HCT116 (cell line): ENCODE results near the gene HOXD3. TPM values are rescaled to one million over a fixed set of nuclear protein-coding genes. Genes with fewer than 3 reads are reported as not detected.

Experiments used
- ATAC-seq: fragments of 200-7000 bp; cut with Tn5 transposase; 2 replicates; pipeline ENCODE4 v1.9.1; 2020; ENCODE audit warnings: mild to moderate bottlenecking, moderate library complexity
- BruUV-seq: library from RNA; stranded (reverse); fragments of 400-500 nt; replicated peaks from 2 replicates; lab custom pipeline; 2021; lab: Mats Ljungman, UMichigan
- CTCF ChIA-PET: fragments of 300-600 bp; sonication (Branson Sonifier 250); formaldehyde crosslinking; loops from one replicate; lab custom pipeline; 2021; ENCODE audit warnings: antibody characterized with exemption; lab: Charles Lee
- POLR2A ChIA-PET: fragments of 300-600, 350-600 bp; sonication (Branson Sonifier 250); formaldehyde crosslinking; loops from one replicate; lab custom pipeline; 2021; ENCODE audit warnings: antibody characterized with exemption; lab: Charles Lee
- RAD21 ChIA-PET, 2 experiments: fragments of 300-600 bp; sonication (Branson Sonifier 250); formaldehyde crosslinking; loops; one replicate each; lab custom pipeline; 2023; ENCODE audit warnings: low total read pairs in 2 of 2; ENCODE audit not compliant: uncharacterized antibody in 2 of 2, unreplicated experiment in 2 of 2, low non-redundant PET in 1 of 2; lab: Charles Lee
- DNase-seq: peaks from one replicate; pipeline ENCODE4 v3.0.0-alpha.2; 2010; ENCODE audit warnings: low read depth, low spot score
- H2AFZ ChIP-seq: fragments of 200-600 bp; shearing (Covaris generic), sonication (generic); 2 replicates; pipeline ENCODE4 v1.6.1; 2017; ENCODE audit warnings: low read depth, mixed run types, mixed read lengths, antibody characterized with exemption, low read length; ENCODE audit not compliant: poor library complexity, severe bottlenecking
- H3K27ac ChIP-seq: 2 replicates; pipeline ENCODE4 v1.5.1; 2012; ENCODE audit warnings: low read depth, low read length
- H3K27me3 ChIP-seq: fragments of 200-600 bp; sonication (generic); 2 replicates; pipeline ENCODE4 v1.6.1; 2016; ENCODE audit warnings: mixed run types, low read length, mixed read lengths; ENCODE audit not compliant: insufficient read depth
- H3K36me3 ChIP-seq, 2 experiments: fragments of 200-500 bp in 1 of 2; fragments of 200-600 bp in 1 of 2; sonication (Bioruptor generic) in 1 of 2; sonication (generic) in 1 of 2; 2 replicates each; pipeline versions ENCODE4 v1.5.1 to v1.6.1; 2014 to 2016; ENCODE audit warnings: low read length in 2 of 2, inconsistent platforms in 1 of 2, mixed read lengths in 1 of 2, mixed run types in 1 of 2; ENCODE audit not compliant: insufficient read depth in 2 of 2, control insufficient read depth in 1 of 2
- H3K4me1 ChIP-seq, 2 experiments: fragments of 200-600 bp in 1 of 2; sonication (generic) in 1 of 2; 2 replicates each; pipeline versions ENCODE4 v1.5.1 to v1.6.1; 2012 to 2017; ENCODE audit warnings: low read length in 2 of 2, inconsistent platforms in 1 of 2, mild to moderate bottlenecking in 1 of 2, mixed read lengths in 1 of 2, mixed run types in 1 of 2, moderate library complexity in 1 of 2; ENCODE audit not compliant: insufficient read depth in 2 of 2, control insufficient read depth in 1 of 2
- H3K4me2 ChIP-seq: fragments of 200-600 bp; sonication (generic); 2 replicates; pipeline ENCODE4 v1.6.1; 2017; ENCODE audit warnings: mixed run types, low read length, mixed read lengths
- H3K4me3 ChIP-seq, 2 experiments: fragments of 200-600 bp in 1 of 2; sonication (generic) in 1 of 2; replicated peaks in 1 of 2; 2 replicates each; pipeline ENCODE4 v1.5.1; 2011 to 2016; ENCODE audit warnings: low read length in 2 of 2, control low read depth in 1 of 2, low read depth in 1 of 2, mild to moderate bottlenecking in 1 of 2, mixed read lengths in 1 of 2, mixed run types in 1 of 2
- H3K79me2 ChIP-seq: fragments of 200-600 bp; sonication (generic); 2 replicates; pipeline ENCODE4 v1.6.1; 2017; ENCODE audit warnings: mild to moderate bottlenecking, mixed run types, low read length, moderate library complexity, mixed read lengths; ENCODE audit not compliant: insufficient read depth
- H3K9ac ChIP-seq: fragments of 200-600 bp; sonication (generic); 2 replicates; pipeline ENCODE4 v1.6.1; 2016; ENCODE audit warnings: low read length, mixed read lengths
- H3K9me2 ChIP-seq: fragments of 200-600 bp; sonication (generic), shearing (Covaris generic); 2 replicates; pipeline ENCODE4 v1.6.1; 2017; ENCODE audit warnings: mixed run types, mild to moderate bottlenecking, moderate library complexity; ENCODE audit not compliant: insufficient read depth
- H3K9me3 ChIP-seq, 2 experiments: fragments of 200-500 bp in 1 of 2; fragments of 200-600 bp in 1 of 2; sonication (Bioruptor generic) in 1 of 2; sonication (generic) in 1 of 2; 2 replicates each; pipeline ENCODE4 v1.6.1; 2014 to 2017; ENCODE audit warnings: low read length in 2 of 2, mixed read lengths in 2 of 2, inconsistent platforms in 1 of 2, low read depth in 1 of 2, mild to moderate bottlenecking in 1 of 2, mixed run types in 1 of 2, moderate library complexity in 1 of 2; ENCODE audit not compliant: control insufficient read depth in 1 of 2, insufficient read depth in 1 of 2
- H4K20me1 ChIP-seq: fragments of 200-600 bp; sonication (generic), shearing (Covaris generic); 2 replicates; pipeline ENCODE4 v1.6.1; 2017; ENCODE audit warnings: mixed run types, mild to moderate bottlenecking, moderate library complexity; ENCODE audit not compliant: insufficient read depth
- ELF1 ChIP-seq: IDR thresholded peaks from 2 replicates; pipeline ENCODE4 v1.6.1; 2012; ENCODE audit warnings: low read depth, borderline replicate concordance
- FOSL1 ChIP-seq: IDR thresholded peaks from 2 replicates; pipeline ENCODE4 v1.6.1; 2012; ENCODE audit warnings: low read depth
- JUND ChIP-seq: IDR thresholded peaks from 2 replicates; pipeline ENCODE4 v1.6.1; 2012
- RAD21 ChIP-seq: IDR thresholded peaks from 2 replicates; pipeline ENCODE4 v1.6.1; 2012; ENCODE audit warnings: low read depth, mild to moderate bottlenecking
- YY1 ChIP-seq: IDR thresholded peaks from 2 replicates; pipeline ENCODE4 v1.6.1; 2011; ENCODE audit warnings: low read length, low read depth, moderate library complexity, mild to moderate bottlenecking; ENCODE audit not compliant: insufficient replicate concordance; ENCODE audit errors: extremely low read depth
- ZFX ChIP-seq: fragments of 450-650 bp; IDR thresholded peaks from 2 replicates; pipeline ENCODE4 v1.6.1; 2017
- intact Hi-C: fragments of 100-400 bp; cut with micrococcal nuclease; formaldehyde crosslinking; loops from 2 replicates; pipeline ENCODE4 v1.10.0; 2022
- total RNA-seq: library from RNA; stranded (reverse); gene quantifications from one replicate; pipeline ENCODE4 v1.2.1, GENCODE V29; 2021; ENCODE audit not compliant: unreplicated experiment
- TF ChIP-seq, protein P1 (sequence below): IDR thresholded peaks from 2 replicates; pipeline ENCODE4 v1.6.1; 2012; ENCODE audit warnings: low read depth
- TF ChIP-seq, protein P2 (sequence below): IDR thresholded peaks from 2 replicates; pipeline ENCODE4 v1.6.1; 2011; ENCODE audit warnings: mild to moderate bottlenecking, low read length, moderate library complexity; ENCODE audit not compliant: insufficient replicate concordance; ENCODE audit errors: extremely low read depth

HOXD3 gene
- total RNA-seq, 1 experiment from 2014 or later = 1.4 TPM

DNA sequence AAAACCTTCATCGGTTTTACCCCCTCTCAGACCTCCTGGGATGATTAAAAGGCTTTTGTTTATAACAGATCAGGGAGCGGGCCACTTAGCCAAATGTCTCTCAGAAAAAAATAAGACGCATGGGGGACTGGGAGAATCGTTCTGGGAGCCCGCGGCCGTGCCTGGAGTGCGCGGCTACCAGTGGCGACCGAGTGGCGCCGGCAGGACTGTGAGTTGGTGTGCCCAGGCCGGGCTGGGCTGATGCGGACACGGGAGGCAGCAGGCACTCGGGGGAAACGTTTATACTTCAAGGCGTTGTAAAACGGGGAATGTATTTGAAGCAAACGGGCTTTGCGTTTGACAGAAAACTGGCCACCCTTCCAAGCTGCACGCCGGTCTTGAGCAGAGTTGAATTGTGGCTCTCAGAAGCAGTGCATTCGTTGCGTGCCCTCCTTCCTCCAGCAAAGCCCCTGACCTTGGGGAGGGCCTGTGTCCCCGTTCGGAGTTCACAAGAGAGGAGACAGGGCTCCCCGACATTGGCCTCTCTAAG lies 45.2 kb upstream of the HOXD3 start:
- BruUV-seq = no TSS peak
- peaks cover 0 to 11% of the 10 kb centered on the region in 2 experiments; a peak in 1 of 4 replicates for H3K4me1 ChIP-seq
- no peaks in the 10 kb centered on the region for H3K36me3 ChIP-seq
- RAD21 ChIA-PET = no interaction called here
- H4K20me1 ChIP-seq = no peaks in the 10 kb centered on the region
- H3K4me2 ChIP-seq = no peak overlapping the region
- CTCF ChIA-PET = interaction anchor here (0.6 to 2.2 kb wide), 7 partner anchors 9 to 542 kb away, joined by 3 to 11 read pairs (median 7); no protein-coding TSS in a partner anchor
- H3K9ac ChIP-seq = no peak overlapping the region
- H3K79me2 ChIP-seq = no peaks in the 10 kb centered on the region
- H2AFZ ChIP-seq = peak overlapping the region; percentile 88
- H3K27ac ChIP-seq = no peak overlapping the region
- intact Hi-C loops = no loop called here
- H3K4me3 ChIP-seq = no peak overlapping the region
- H3K9me2 ChIP-seq = no peaks in the 10 kb centered on the region
- ATAC-seq (no peak), DNase-seq (no peak)
- TF ChIP-seq RAD21 = no peak
- TF ChIP-seq, protein P1, sequence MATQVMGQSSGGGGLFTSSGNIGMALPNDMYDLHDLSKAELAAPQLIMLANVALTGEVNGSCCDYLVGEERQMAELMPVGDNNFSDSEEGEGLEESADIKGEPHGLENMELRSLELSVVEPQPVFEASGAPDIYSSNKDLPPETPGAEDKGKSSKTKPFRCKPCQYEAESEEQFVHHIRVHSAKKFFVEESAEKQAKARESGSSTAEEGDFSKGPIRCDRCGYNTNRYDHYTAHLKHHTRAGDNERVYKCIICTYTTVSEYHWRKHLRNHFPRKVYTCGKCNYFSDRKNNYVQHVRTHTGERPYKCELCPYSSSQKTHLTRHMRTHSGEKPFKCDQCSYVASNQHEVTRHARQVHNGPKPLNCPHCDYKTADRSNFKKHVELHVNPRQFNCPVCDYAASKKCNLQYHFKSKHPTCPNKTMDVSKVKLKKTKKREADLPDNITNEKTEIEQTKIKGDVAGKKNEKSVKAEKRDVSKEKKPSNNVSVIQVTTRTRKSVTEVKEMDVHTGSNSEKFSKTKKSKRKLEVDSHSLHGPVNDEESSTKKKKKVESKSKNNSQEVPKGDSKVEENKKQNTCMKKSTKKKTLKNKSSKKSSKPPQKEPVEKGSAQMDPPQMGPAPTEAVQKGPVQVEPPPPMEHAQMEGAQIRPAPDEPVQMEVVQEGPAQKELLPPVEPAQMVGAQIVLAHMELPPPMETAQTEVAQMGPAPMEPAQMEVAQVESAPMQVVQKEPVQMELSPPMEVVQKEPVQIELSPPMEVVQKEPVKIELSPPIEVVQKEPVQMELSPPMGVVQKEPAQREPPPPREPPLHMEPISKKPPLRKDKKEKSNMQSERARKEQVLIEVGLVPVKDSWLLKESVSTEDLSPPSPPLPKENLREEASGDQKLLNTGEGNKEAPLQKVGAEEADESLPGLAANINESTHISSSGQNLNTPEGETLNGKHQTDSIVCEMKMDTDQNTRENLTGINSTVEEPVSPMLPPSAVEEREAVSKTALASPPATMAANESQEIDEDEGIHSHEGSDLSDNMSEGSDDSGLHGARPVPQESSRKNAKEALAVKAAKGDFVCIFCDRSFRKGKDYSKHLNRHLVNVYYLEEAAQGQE = no peak
- no peak for TF ChIP-seq YY1
- no peak for TF ChIP-seq ELF1
- TF ChIP-seq, protein P2, sequence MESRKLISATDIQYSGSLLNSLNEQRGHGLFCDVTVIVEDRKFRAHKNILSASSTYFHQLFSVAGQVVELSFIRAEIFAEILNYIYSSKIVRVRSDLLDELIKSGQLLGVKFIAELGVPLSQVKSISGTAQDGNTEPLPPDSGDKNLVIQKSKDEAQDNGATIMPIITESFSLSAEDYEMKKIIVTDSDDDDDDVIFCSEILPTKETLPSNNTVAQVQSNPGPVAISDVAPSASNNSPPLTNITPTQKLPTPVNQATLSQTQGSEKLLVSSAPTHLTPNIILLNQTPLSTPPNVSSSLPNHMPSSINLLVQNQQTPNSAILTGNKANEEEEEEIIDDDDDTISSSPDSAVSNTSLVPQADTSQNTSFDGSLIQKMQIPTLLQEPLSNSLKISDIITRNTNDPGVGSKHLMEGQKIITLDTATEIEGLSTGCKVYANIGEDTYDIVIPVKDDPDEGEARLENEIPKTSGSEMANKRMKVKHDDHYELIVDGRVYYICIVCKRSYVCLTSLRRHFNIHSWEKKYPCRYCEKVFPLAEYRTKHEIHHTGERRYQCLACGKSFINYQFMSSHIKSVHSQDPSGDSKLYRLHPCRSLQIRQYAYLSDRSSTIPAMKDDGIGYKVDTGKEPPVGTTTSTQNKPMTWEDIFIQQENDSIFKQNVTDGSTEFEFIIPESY = no peak
- no peak for TF ChIP-seq FOSL1
- no peak for TF ChIP-seq ZFX
- no peak for TF ChIP-seq JUND
- H3K27me3 ChIP-seq = no peaks in the 10 kb centered on the region
- H3K9me3 ChIP-seq = no peaks in the 10 kb centered on the region
- POLR2A ChIA-PET = no interaction called here
